NCI-H82 (cell line): Measurements from ENCODE around the gene SPA17.

ENCODE experiments used
- DNase-seq: peaks from one replicate; lab custom pipeline; 2025; lab: John Stamatoyannopoulos, UW

SPA17 gene

GRCh38 chr11:124724979-124725718 lies 51.4 kb downstream of the SPA17 start:
- DNase-seq: no peak

GRCh38 chr11:124725719-124726105 lies 52.0 kb downstream of the SPA17 start:
- no peak for DNase-seq

- DNase-seq: no peak
These were observed 53.8 kb downstream of the SPA17 start for GRCh38 chr11:124727474-124727873.

DNA sequence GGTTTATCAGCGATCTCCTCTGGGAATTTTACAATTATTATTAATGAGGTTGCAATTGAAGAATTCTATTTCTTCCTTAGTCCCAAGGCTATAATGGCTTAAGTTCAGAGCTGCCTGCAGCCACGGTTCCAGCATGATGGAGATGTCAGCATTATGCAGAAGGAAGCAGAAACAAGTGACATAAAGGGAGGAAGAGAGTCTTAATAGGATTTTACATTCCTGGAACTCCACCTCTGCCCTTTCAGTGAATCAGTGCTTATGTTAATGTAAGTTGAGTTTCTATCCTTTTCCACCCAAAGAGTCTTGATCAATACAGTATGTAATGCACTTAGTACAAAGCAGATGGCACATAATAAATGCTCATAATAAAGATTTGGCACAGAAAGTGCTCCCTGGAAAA lies 54.4 kb downstream of the SPA17 start:
- DNase-seq: no peak

GRCh38 chr11:124729571-124729970 lies 55.9 kb downstream of the SPA17 start:
- no peak for DNase-seq

GRCh38 chr11:124732230-124732629 lies 58.5 kb downstream of the SPA17 start:
- DNase-seq: no peak

- DNase-seq: peak; percentile 74
These were observed 63.0 kb downstream of the SPA17 start for GRCh38 chr11:124736736-124737135.

DNA sequence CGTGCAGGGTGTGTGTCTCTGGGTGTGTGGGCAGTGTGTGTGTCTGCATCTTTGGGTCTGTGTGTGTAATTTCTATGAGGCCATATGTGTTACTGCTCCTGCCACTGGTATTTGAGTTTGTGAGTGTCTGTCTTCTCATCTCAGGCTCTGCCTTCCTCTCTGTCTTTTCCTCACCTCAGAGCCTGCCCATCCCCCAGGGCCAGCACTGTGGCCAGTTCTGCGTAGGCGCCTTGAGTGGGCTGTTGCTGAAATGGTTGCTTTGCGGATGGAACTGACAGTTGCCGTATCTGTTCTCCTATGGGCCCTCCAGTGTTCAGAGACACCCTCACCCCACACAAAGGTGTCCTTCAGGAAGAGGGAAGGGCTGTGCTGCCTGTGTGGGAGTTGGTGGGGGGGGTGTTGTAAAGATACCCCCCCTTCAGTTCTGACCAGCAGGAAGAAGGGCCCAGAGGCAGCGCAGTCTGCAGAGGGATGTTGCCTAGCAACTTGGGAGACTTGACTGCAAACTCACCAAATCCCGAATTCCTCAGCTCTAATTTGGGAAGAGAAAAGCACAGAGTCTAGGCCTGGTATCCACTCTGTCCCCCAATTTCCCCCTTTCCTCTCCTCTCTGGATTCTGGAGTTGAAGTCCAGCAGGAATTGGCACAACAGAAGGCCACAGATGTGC lies 64.1 kb downstream of the SPA17 start:
- no peak for DNase-seq

DNA sequence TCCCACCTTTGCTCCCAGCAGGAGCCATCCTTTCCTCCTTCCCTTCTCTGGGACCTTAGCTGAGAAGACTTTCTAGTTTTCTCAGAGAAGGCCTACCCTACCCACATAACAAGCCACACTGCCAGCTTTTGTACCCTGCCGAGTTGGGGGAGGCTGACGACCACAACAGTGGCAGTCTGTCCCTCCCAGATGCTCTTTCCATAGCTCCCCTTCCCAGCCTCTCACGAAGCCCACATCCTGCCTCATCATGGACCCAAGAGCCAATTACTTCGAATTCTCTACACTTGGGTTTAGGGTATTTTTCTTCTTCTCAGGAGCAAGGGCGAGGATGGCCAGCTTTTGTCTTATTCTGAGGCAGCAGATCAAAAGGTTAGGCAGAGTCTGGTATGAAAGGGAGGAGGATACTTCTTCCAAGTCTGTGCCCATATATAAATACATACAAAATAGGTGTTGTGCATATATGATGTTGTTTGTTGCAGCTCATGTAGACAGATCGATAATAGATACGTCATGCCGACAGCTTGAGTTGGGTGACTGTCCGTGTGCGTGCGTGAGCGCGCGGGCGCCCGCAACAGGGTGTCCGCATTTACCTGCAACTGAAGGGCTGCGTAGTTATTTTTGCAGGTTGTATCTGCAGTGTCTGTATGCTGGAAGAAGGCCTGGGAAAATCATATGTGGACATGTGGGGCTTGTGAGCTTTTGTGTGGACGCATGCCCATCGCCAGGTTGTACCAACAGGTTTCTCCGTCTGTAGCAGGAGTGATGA lies 65.2 kb downstream of the SPA17 start:
- DNase-seq: no peak

DNA sequence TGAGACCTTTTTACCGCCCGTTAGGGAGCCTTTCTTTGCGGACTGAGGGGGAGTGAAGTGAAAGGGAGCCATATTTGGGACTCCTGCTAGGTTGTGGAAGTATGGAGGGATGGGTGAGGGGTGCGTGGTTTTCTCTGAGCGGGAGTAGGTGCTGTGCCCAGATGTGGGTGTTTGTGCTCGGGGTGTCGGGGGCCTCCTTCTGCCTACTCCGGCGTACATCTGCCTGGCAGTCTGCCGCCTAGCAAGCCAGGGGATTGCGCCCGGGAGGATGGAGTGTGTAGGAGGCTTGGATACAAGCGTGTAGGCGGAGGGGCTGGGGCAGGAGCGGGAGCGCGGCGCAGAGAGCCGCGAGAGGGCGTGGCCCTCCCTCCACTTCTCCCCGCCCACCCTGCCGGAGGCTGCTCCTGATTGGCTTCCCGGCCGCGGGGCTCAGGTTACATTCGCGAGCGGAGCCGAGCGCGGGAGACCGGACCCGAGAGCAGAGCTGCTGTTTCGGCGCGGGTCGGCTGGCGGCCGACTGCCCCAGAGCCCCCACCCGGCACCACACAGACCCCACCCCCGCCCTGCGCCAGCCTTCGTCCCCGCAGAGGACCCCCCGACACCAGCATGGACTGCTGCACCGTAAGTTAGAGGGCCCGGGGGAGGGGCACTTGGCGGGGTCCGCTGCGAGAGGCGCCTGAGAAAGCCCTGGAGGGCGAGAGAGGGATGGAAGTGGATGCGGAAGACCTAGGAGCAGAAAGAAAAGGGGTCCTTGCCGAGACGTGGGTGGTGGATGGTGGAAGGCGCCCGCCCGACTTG lies 66.0 kb downstream of the SPA17 start, which contains the start of gene NRGN:
TSS of gene NRGN (plus strand) at position 464 of the 798 bp plus-strand sequence. CDS start at position 607, 143 bp downstream.
- DNase-seq: peak; percentile 94

DNA sequence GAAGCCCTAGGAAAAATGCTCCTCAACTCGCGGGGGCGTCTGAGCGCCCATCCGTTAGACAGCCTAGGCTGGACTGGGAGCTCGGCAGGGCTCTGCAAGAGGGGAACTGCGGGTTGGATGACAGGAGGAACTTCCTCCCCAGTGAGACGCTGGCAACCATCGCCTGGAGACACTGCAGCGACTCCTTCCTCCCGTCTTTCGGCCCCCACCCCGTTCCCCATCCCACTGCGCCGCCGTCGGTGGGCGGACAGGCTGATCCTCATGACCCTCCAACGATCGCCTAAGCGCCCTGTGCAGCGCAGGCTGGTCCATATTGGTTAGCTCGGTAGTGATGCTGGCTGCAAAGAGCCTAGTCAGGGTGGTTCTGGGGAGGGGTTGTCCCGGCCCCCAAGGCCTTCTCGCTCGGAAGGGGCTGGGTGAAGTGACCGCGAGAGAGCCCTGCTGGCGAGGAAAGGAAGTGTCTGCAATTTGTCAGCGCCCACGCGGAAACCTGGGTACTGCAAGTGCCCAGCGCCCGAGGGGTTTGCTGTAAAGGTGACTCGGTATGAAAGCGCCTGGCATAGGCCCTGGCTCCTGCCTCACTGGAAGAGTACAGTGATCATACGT lies 66.7 kb downstream of the SPA17 start:
- peak; percentile 57 for DNase-seq

GRCh38 chr11:124742555-124742954 lies 68.9 kb downstream of the SPA17 start:
- no peak for DNase-seq

DNA sequence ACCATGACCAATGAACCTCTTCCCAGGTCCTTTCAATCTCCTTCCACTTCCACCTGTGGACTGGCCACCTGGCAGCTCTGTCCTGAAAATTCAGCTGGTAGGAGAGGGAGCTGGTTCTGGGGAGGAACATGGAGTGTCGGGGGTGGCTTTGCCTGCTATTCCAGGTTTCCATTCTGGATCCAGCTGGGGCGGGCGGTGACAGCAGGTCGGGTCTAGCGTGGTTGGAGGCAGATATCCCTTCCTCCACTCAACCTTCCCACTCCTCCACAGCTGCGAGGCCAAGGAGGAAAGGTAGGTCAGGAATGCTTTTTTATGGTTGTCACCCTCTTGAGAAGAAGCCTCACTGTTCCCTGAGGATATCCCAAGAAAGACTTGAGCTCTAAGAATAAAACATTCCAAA lies 69.3 kb downstream of the SPA17 start:
- DNase-seq: no peak

DNA sequence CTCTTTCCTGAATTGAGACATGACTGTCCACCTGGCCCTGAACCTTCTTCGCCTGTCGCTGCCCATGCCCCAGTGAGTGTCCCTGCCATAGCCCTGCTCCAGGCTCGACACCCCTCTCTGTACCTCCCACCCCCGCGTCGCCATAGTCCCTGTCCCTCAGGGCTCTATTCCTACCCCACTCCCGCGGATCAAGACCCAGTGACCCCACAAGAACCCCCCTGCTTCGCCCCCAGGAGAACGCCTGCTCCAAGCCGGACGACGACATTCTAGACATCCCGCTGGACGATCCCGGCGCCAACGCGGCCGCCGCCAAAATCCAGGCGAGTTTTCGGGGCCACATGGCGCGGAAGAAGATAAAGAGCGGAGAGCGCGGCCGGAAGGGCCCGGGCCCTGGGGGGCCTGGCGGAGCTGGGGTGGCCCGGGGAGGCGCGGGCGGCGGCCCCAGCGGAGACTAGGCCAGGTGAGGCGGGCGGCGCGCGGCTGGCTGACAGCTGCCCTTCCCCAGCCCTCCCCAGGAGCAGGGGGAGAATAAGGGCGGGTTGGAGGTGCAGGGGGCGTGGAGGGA lies 71.6 kb downstream of the SPA17 start:
- DNase-seq: no peak

DNA sequence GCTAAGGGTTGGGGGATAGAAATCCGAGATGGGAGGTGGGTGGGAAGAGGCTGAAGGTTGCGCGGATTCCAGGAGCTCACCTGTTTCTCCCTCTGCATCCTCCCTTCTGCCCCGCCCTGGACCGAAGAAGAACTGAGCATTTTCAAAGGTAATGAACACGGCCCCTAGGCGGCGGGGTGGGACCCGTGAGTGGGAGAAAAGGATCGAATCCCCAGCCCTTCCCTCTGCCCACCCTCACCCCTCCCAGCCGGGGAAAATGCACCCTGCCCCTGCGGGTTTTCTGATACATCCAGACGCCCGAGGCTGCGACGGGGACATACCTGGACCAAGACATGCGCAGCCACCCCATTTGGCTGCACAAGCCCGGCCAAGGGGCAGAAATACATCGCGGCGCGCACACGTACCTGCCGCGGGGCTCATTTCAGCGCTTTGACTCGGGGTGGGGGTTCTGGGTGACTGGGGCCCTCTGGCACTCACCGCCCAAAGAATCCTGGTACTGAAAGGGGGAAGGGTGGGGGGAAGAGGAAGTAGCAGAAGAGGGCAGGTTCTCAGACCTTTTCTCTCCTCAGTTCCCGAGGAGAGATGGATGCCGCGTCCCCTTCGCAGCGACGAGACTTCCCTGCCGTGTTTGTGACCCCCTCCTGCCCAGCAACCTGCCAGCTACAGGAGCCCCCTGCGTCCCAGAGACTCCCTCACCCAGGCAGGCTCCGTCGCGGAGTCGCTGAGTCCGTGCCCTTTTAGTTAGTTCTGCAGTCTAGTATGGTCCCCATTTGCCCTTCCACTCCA lies 72.3 kb downstream of the SPA17 start:
- DNase-seq: no peak

- DNase-seq: no peak
These were observed 73.0 kb downstream of the SPA17 start for GRCh38 chr11:124746621-124747243.
